Activated CD8-positive, alpha-beta memory T cell treated with anti-CD3 and anti-CD28 coated beads, Interleukin-2, amount 50 U/mL, for 24 hours (primary cell): ENCODE measurements around the gene KCNC4.

Experiments
- DNase-seq: peaks from one replicate; pipeline ENCODE4 v3.0.0-alpha.2; 2020; ENCODE audit errors: extremely low read depth

KCNC4 gene

GRCh38 chr1:110254604-110255391, 44.7 kb downstream of the KCNC4 start:
- no peak for DNase-seq

- DNase-seq: no peak
These were observed 45.3 kb downstream of the KCNC4 start for GRCh38 chr1:110255392-110255787.

- no peak for DNase-seq
These were observed 48.6 kb downstream of the KCNC4 start for GRCh38 chr1:110258734-110259133.

GRCh38 chr1:110259770-110260169, 49.7 kb downstream of the KCNC4 start:
- DNase-seq: no peak
